HG03108 (cell line): Measurements from ENCODE around the gene ZNF710.

Experiments used
- ATAC-seq: cut with Tn5 transposase; IDR thresholded peaks from one replicate; pipeline ENCODE4 v1.9.1; 2021; ENCODE audit warnings: moderate library complexity; ENCODE audit not compliant: unreplicated experiment

ZNF710 gene

DNA sequence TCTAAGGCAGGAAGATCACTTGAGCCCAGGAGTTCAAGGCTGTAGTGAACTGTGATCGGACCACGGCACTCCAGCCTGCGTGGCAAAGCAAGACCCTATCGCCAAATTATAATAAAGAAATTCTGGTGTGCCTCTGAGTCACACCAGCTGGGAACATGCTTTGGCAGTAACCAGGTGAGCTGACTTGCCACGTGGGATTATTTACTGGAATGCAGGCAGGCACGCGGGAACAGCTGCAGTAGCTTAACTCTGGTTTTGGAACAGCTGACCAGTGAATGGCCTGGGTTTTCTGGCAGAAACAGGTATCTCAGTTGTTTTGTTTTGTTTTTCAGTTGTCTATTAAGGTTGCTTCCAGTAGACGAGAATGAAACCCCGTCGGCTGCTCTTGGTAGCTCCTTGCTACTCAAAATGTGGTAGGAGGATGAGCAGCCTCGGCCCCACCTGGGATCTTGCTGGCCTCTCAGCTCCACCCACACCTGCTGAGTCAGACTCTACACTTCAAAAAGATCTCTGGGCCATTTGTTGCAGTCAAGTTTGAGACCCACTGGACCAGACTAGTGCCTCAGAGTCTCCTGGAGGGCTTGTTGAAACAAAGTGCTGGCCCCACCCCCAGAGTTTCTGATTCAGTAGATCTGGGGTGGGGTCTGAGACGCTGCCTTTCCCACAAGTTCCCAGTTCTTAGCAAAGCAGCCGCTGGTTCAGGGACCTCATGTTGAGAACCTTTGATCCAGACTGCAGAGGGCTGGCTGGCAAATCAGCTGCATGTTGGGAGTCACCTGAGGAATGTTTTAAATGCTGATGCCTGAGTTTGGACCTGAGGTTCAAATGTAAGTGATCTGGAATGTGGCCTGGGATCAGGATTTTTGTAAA lies 74.5 kb downstream of the ZNF710 start:
- no peak for ATAC-seq

DNA sequence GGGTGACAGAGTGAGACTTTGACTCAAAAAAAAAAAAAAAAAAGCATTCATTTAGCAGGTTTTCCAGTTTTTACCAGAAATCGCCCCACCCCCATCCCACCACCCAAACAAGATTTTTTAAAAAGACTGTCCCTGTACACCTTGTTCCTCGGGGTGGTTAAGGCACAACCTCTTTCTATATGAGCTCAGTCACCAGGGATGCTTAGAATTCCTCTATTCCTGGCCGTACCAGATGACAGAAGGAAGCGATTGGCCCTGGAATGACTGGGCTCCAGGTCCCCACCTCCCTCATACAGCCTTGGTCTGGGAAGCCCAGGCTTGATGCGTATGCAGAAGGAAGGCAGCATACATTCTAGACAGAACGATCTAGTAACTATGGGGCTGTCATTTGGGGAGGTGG lies 75.6 kb downstream of the ZNF710 start:
- no peak for ATAC-seq

DNA sequence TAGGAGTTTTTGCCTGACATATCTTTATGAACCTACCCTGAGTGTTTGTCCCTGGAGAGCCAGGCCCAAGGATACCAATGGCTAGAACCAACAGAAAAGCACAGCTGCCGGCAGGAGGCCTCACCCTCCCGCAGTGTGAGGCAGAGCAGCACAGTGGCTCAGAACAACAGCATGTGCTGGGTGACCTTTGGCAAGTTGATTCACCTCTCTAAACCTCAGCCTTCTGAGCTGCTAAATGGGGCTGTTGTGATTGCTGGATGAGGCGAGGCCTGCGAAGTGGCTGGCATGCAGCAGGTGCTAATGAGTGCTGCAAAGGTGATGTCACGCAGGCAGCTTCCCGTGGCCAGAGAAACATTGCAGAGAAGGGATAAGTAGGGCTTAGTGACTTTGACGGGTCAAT lies 77.8 kb downstream of the ZNF710 start:
- no peak for ATAC-seq

DNA sequence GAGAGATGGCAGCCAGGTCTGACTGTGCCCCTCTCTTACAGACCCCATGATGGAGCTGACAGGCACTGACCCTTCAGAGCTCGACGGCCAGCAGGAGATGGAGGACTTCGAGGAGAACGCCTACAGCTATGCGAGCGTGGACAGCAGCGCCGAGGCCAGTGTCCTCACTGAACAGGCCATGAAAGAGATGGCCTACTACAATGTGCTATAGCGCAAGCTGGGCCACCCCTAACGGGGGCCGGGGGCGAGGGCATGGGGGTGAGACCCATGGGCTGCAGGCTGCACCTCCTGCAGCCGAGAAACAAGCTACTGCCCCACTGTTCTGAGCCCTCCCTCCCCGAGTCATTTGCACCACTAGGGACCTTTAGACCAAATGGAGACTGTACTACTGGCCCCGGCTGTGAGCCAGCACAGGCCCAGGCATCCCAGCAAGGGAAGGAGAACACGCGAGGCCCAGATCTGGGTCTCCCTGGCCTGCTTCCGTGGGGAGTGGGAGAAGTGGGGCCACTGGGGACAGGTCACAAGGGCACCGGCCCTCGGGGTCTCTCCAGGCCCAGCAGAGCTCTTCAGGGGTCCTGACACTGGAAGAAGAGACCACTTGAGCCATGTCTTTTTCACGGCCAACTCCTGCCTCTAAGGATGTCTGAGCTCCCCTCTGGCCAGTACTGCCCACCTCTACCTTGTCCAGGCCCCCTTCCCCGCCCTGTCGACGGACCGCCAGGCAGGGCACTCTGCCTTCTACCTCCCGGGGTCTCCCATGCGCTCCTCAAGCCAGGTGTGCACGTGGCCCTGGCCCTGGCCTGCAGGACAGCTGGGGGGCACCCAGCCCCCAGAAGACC lies 78.7 kb downstream of the ZNF710 start:
- no peak for ATAC-seq

DNA sequence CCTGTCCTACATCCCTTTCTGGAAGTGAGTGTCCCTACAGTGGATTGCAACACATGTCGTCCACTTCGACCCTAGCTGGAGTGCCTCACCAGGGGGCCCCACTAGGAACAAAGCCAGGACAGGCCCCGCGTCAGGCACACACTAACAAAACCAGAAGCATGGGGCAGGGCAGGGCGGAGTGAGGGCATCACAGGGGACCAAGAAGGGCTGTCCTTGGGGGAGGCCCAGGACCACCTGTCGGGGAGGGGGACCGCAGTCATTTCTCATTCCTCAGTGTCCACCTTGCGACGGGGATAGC lies 79.3 kb downstream of the ZNF710 start:
- ATAC-seq, result no peak

DNA sequence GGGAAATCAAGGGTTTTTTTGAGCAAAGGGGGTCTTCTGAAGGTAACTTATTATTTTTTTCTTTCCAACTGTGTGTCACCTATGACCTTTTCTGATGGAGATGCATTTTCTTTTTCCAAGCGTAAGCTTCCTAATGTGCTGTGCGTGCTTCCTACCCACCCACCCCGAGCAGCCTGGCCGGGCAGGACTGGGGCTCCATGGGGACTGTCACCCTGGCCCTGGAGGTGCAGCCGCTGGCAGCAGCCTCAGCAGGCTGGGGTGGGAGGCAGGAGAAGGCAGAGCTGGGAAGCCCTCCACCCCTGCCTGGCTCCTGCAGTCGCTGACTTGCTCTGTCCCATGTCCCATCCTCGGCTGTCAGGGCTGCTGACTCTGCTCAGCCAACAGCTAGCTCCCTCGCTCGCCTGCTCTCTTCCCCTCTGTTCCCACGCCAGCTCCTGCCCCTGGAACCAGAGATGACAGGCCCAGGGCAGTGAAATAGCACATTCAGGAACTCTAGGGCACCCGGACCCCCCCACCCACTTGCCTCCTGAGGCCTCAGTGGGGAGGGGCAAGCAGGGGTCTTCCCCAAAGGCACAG lies 79.8 kb downstream of the ZNF710 start:
- ATAC-seq, result no peak

DNA sequence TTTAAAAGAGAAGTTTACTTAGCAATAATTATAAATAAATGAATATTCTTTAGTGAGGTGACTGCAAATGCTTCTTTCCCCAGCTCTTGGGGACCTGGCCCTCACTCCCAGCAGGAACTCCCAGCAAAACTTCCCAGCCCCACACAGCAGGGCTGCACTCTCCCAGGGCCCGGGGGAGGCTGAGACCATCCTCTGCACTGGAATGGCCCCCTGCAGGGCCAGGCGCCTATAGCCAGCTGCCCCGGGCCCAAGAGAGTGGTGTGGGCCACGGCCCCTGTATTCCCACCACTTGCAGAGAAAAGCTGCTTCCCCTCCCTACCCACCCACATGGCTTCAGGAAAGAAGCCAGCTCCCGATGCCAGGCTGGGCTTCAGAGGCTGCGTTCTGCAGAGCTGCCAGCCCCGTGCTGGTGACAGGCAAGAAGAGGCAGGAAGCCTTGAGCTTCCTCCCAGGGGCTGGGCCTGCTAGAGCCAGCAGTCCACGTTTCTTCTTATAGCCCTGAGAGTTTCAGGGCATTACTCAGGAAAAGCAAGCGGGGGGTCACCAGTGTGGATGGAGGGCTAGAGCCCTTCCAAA lies 81.1 kb downstream of the ZNF710 start:
- ATAC-seq, result no peak

DNA sequence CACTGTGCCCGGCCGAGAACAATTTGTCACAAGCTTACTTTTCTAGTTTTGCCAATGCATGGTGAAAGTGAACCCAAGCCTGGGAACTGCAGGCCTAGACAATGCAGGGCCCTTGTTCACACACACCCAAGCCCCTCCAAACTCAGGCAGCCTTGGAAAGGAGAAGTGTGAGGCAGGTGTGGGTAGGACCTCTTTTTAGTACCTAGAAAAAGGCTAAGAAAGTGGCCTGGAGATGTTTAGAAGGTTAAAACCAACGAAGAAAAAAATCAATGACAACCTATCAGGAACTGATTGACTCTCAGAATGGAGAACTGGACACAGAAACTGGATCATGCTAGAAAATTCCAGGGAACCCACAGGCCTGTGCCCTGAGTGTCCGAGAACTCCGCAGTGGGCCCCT lies 82.3 kb downstream of the ZNF710 start:
- ATAC-seq, result no peak

DNA sequence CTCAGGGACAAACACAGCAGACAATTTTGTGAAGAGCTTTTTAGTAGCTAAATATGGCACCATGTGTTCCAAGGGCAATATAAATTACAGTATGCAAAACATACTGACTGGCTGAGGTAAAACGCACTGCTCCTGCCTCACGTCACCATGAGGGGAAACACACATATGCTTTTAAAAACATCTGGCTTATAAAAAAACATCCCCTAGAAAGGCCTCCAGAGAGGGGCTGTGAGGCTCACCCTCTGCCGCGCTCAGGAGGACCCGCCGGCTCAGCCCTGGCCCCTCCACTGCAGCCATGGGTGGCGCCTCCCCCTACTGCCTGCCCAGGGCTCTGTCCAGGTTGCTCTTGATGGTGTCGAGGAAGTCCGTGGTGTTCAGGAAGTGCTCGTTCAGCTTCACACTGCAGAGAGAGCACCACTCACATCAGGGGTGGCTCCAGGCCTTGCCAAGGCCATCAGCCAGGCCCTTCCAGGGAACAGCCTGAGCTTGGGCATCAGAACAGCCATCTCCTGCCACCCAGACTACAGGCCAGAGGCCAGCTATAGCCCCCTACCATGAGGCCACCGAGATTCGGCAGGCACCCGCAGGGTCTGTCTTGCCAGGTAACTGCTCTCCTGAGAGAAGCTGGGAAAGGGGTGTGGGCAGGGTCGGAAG lies 83.0 kb downstream of the ZNF710 start:
- ATAC-seq, result no peak

DNA sequence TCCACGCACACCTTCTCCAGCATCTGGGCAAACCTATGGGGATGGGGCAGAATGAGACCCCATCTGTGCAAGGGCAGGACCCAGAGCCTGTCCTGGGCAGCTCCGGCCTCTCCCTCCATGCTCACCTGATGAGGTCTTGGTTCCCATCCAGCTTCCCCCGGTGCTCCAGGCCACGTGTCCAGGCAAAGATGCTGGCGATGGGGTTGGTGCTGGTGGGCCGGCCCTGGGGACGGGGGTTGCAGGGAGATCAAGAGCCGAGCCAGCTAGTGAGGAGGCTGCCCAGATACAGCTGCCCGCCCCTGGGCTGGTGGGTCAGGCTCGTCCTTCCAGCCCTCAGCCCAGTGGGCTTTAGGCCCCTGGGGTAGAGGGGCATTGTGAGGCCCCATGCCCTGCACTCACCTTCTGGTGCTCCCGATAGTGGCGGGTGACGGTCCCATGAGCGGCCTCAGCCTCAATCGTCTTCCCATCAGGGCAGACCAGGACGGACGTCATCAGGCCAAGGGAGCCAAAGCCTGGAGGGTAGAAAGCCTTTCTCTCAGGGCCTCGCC lies 83.8 kb downstream of the ZNF710 start:
- ATAC-seq, result no peak

DNA sequence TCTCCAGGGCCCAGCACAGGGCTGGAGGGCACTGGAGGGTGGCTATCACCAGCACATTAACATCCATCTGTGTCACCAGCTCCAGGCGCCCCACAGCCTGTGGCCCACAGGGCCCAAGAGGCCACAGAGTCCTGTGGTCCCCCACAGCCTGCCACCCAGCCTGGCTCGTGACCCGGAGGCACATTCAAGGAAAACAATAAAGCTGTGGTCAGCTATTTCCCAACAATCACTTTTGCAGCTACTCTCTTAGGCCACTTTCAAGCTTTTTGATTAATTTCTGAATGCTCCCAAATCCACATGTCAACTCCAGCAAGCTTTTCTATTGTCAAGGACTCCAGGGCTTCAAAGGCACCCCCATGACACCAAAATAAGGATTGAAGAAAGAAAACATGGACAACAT lies 84.4 kb downstream of the ZNF710 start:
- ATAC-seq, result no peak

DNA sequence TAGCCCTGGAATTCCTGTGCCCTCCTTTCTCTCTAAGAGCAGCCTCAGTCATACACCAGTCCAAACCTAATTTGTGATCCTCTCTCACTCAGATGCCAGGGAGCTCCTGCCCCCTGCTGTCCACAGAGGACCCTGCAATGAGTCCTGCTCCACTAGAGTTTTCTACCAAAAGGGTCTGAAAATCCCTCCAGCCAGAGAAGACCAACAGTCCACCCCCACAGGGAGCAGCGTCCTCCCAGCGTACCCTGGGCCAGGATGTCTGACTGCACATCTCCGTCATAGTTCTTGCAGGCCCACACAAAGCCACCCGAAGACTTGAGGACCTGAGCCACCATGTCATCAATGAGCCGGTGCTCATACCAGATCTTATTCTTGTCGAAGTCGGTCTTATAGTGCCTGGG lies 85.7 kb downstream of the ZNF710 start:
- ATAC-seq, result no peak

DNA sequence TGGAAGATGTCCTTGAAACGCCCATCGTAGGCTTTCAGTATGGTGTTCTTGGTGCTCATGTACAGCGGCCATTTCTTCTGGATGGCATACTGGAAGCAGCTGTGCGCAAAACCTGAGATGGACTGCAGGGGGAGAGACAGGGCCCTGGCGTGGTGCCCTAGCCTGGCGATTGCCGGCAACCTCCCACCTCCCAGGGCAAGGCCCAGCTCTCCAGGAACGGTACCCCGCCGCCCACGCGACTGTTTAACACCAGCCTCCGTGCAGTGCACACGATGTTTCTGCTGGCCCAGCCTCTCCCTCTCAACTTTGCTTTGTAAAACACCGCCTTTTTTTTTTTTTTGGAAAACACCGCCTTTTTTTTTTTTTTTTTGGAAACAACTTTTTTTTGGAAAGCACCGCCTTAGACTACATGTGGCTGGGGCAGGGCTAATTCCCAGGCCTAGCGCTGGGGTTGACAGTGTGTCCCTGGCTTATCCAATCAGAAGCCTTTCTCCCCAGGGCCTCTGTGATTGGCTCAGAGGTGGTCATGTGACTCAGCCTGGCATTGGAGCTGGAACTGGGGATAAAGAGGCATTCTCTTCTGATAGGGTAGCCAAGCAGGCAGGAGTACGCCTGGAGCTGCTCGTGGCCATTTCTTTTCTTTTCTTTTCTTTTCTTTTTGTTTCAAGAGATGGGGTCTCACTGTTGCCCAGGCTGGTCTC lies 86.5 kb downstream of the ZNF710 start:
- no peak for ATAC-seq

DNA sequence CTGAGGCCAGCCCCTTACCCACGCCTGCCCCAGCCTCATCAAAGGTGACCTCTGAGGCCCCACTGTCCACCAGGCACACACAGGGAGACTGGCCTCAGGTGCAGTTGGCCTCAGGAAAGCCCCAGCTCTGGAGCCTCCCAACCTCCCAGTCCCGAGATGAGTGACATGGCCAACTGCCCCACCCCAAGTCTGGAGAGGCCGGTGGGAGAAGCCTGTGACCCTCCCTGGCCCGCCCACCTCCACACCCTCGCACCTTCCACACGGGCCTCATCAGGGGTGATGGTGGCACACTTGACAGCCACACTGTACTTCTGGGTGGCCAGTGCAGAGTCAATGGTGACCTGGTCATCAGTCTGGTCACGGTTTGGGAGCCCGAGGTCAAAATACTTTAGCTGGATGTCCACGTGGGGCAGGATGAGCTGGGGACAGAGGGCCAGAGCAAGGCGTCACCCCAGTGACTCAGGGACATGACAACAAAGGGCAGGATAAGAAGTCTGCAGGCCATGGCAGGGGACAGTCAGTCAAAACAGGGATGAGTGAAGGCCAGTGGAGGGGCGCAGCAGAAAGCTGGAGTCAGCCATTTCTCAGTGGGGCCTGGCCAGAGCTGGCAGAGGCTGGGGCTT lies 89.2 kb downstream of the ZNF710 start:
- no peak for ATAC-seq

DNA sequence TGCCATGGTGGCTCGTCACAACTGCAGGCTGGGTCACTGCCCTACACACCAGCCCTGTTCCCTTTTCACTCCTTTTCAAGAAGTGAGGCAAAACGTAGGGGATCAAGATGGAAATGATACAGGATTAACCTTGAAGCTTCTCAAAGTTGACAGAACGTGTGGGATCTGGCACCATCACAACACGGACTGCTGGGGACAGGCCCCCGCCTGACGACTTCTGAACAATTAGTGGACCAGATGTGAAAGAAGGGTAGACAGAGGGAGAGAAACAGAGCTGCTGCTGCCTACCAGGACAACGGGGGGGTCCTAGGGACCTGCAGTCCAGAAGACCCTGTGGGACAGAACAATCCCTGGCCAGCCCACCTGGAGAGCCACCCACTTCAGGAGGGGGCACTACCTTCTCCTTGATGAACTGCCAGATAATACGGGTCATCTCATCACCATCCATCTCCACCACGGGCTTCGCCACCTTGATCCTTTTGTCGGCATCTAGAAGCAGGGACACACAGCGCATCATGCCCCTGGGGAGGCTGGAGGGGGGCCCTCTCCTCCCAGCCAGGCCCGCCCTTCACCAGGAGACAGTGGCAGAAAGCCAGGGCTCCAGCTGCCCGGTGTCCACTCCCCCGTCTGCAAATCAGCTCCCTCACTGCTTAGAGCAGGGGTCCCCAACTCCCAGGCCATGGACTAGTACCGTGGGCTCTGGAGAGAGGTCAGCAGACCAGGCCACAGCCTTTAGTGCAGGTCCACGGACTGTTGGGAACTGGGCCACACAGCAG lies 90.2 kb downstream of the ZNF710 start:
- ATAC-seq, result no peak

DNA sequence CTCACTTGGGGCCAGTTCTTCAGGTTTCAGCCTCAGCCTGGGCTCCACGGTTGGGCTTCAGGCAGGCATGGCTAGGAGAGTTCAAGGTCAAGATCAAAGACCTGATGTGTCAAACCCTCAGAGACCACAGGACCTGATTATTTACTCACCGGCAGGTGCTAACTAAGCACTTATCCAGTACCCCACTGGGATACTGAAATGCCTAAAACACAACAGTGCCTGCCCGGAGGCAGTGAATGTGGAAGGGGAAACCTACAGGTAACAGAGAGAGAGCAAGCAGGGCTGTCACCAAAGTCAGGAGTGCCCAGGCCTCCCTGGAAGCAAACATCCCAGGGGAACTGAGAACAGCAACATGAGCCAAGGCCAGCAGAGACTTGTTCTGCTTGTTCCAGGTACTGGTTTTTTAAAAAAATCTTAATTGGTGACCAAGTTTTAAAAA lies 94.4 kb downstream of the ZNF710 start:
- no peak for ATAC-seq

DNA sequence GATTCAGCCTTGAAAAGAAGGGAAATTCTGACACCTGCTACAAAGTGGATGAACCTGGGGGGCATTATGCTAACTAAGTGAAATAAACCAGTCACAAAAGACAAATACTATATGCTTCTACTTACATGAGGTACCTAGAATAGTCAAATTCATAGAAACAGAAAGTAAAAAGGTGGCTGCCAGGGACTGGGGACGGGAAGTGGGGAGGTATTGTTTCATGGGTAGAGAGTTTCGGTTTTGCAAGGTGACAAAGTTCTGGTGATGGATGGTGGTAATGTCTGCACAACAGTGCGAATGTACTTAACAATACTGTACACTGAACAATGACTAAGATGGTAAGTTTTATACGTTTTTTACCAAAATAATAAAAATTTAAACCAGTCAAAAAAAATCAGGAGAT lies 96.4 kb downstream of the ZNF710 start:
- peak; percentile 49 for ATAC-seq

DNA sequence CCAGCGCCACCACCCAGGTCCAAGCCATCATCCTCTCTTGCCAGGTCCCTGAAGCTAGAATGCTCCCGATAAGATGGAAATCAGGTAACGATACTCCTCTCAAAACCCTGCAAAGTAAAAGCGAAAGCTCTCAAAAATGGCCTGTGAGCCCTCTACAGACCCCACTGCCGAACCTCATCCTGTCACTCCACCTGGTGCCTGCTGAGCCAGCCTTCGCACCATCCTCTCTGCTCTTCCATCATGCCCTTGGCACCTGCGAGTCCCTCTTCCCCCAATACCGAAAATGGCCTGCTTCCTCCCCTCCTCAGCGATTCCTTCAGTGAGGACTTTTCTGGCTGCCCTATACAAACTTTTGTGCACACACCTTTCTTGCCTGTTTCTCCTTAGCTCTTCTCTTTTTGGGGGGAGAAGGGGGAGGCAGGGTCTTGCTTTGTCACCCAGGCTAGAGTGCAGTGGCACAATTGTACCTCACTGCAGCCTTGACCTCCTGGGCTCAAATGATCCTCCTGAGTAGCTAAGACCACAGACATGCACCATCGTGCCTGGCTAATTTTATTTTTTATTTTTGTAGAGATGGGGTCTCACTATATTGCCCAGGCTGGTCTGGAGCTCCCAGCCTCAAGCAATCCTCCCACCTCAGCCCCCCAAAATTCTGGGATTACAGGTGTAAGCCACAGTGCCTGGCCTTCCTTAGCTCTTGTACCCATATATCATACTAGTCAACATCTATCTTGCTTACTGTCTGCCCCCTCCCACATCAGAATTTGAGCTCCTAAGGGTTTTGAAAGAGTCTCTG lies 98.1 kb downstream of the ZNF710 start:
- ATAC-seq, result no peak
